Kidney epithelial cell (primary cell): Measurements from ENCODE around the gene CEACAM20. TPM values are rescaled to one million over a fixed set of nuclear protein-coding genes. Genes with fewer than 3 reads are reported as not detected.

ENCODE experiments used
- DNase-seq: peaks from one replicate; pipeline ENCODE4 v3.0.0-alpha.2; 2010; ENCODE audit warnings: low read depth
- H3K27me3 ChIP-seq: 2 replicates; pipeline ENCODE4 v1.6.0; 2011; ENCODE audit warnings: low read length; ENCODE audit not compliant: control insufficient read depth, insufficient read depth
- H3K36me3 ChIP-seq: 2 replicates; pipeline ENCODE4 v1.5.1; 2011; ENCODE audit warnings: low read length; ENCODE audit not compliant: control insufficient read depth, insufficient read depth
- H3K4me3 ChIP-seq: 2 replicates; pipeline ENCODE4 v1.5.1; 2011; ENCODE audit warnings: low read depth, mild to moderate bottlenecking, control low read depth, low read length
- total RNA-seq: library from RNA; depleted of rRNA; stranded (reverse); fragments of >200 nt; gene quantifications from 2 replicates; pipeline ENCODE4 v1.2.3, GENCODE V29; 2015
- TF ChIP-seq, protein P1 (sequence below): IDR thresholded peaks from 2 replicates; pipeline ENCODE4 v1.5.1; 2011; ENCODE audit warnings: mild to moderate bottlenecking, moderate library complexity, low read length, control low read depth, inconsistent platforms; ENCODE audit not compliant: insufficient read depth, poor library complexity, severe bottlenecking

Gene CEACAM20
- total RNA-seq, 1 donor from 2014 or later, result not detected

DNA sequence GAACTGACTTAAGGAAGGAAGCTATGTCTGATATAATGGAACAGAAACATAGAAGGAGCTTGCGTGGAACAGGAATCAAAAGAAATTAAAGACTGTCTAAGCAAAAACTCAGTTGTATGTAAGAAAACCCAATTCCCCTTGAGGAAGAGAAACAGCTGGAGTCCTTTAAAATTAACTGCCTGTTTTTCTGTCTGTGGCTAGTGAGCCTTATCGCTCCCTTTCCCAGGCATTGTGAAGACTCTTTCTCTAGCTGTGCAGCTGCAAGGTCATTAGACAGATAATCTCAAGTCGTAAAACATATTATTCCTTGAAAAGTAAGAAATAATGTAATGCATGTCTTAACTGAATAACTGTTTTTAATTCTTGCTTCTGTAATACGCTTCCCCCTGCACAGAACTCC is 44.2 kb upstream of the CEACAM20 start:
- no peaks in the 10 kb centered on the region for H3K27me3 ChIP-seq
- TF ChIP-seq, protein P1, sequence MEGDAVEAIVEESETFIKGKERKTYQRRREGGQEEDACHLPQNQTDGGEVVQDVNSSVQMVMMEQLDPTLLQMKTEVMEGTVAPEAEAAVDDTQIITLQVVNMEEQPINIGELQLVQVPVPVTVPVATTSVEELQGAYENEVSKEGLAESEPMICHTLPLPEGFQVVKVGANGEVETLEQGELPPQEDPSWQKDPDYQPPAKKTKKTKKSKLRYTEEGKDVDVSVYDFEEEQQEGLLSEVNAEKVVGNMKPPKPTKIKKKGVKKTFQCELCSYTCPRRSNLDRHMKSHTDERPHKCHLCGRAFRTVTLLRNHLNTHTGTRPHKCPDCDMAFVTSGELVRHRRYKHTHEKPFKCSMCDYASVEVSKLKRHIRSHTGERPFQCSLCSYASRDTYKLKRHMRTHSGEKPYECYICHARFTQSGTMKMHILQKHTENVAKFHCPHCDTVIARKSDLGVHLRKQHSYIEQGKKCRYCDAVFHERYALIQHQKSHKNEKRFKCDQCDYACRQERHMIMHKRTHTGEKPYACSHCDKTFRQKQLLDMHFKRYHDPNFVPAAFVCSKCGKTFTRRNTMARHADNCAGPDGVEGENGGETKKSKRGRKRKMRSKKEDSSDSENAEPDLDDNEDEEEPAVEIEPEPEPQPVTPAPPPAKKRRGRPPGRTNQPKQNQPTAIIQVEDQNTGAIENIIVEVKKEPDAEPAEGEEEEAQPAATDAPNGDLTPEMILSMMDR, result no peak
- no peaks in the 10 kb centered on the region for H3K36me3 ChIP-seq
- H3K4me3 ChIP-seq, result no peak overlapping the region
- no peak for DNase-seq

DNA sequence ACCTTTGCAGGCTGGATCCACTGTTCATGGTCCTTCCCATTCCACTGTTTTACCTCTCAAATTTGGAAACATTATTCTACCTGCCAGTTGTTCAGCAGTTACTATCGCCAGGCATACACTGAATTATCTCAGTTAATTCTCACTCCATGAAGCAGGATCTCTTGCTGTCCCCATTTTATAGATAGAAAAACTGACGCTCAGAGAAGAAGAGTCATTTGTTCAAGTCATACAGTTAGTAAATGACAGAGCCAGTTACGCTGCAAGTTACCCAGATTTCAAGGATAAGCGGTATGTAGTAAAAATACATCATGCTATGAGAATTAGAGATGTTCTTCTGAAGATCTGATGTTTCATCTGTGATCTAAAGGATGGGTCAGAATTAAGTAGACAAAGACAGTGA is 43.7 kb upstream of the CEACAM20 start:
- no peak overlapping the region for H3K4me3 ChIP-seq
- no peaks in the 10 kb centered on the region for H3K36me3 ChIP-seq
- TF ChIP-seq, protein P1, result no peak
- H3K27me3 ChIP-seq, result no peaks in the 10 kb centered on the region
- DNase-seq, result no peak

DNA sequence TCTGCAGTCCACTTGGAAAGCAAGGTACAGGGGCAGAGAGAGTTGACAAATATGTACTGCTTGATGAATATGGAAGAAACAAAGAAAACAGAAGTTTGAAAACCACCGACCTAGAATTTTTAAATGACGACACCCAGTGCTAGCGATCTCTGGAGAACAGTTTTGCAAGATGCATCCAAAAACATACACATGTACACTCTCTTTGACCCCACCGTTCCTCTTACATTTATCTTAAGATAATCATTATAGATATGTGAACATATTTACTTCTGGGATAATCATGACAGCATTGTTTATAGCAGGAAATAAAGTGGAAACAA is 43.1 kb upstream of the CEACAM20 start:
- Histone ChIP-seq H3K4me3 (no peak overlapping the region), H3K27me3 (no peaks in the 10 kb centered on the region), H3K36me3 (no peaks in the 10 kb centered on the region)
- DNase-seq, result no peak
- TF ChIP-seq, protein P1, result no peak

DNA sequence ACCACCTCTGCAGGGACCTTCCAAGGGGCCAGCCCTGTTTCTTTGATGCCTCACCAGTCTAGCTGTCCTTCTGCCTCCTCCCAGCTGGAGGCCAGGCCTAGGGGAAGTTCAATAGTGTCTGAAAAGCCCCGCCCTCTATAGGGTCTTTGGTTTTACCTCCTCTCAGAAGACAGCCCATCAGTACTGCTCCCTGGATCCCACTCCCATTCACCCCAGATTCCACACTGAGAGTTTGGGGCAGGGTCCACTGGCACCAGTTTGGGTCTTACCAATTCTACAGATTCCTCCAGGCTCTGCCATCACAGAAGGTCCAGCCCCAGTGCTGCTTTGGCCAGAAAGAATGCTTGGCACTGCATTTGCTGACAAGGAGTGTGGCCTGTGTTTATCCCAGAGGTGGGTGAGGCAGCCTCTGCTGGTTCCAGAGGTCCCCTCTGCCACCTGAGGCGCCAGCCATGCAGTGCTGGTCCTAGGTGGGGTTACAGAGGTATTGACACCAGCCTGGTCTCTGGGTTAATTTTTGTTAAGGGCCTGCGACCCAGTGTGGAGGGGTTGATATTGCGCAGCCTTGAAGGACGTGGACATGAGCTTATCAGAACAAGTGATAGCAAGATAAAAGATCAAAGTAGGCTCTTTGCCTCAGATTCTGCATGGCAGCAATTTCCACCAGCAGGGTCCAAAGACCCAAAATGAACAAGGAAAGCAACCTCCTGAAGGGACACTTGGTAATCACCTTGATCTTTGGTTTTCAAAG is 42.5 kb upstream of the CEACAM20 start:
- Histone ChIP-seq H3K4me3 (no peak overlapping the region), H3K36me3 (no peaks in the 10 kb centered on the region), H3K27me3 (no peaks in the 10 kb centered on the region)
- TF ChIP-seq, protein P1, result no peak
- no peak for DNase-seq

DNA sequence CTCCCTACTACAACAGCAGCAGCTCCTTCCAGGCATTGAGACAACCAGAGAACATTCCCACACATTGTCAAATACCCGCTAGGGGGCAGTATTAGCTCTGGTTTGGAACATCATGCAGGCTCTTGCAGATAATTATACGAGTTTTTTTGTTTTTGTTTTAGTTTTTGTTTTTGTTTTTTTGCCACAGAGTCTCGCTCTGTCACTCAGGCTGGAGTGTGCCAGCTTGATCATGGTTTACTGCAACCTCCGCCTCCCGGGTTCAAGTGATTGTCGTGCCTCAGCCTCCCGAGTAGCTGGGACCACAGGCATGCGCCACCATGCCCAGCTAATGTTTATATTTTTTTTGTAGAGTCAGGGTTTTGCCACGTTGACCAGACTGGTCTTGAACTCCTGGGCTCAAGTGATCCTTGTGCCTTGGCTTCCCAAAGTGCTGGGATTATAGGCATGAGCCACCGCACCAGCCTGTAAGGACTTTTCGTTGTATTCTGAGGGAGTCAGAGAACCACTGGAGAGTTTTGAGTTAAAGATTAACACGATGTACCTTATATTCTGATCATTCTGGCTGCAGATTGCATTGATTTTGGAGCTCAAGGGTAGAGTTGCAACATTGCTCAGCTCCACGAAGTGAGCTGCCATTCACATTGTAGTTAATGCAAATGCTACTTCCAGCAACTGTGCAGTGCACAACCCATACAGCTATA is 41.7 kb upstream of the CEACAM20 start:
- TF ChIP-seq, protein P1, result peak; percentile 68
- H3K36me3 ChIP-seq, result no peaks in the 10 kb centered on the region
- no peak for DNase-seq
- no peak overlapping the region for H3K4me3 ChIP-seq
- no peaks in the 10 kb centered on the region for H3K27me3 ChIP-seq
